Measurements from ENCODE around the gene HNRNPL.

DNA sequence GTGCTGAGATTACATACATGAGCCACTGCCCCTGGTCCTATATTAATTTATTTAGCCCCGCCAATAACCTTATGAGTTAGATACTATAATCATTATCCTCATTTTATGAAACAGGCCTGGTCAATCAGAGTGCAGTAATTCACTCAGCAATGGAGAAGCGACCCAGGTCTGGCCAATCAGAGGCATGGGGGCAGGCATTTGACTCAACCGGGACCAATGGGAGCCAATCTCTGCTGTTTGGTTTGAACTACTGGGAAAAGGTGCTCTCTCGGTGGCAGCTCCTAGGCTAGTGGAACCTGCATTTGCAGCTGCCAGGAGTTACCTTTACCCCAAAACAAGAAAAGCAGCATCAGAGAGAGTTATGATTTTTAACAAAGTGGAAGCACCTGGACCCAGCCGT lies 43.1 kb upstream of the HNRNPL start:
- TF ChIP-seq FOXP2 (optimal IDR thresholded peaks at IDR 0.05; ENCODE audit: borderline replicate concordance, extremely low read depth, extremely low read length, insufficient read depth) (no peak), POLR2AphosphoS5 (IDR thresholded peaks at IDR 0.05; ENCODE audit: low read depth, low read length) (no peak), SIN3A (IDR thresholded peaks at IDR 0.05; ENCODE audit: borderline replicate concordance, insufficient read depth, low read length) (no peak)
- TF ChIP-seq, protein P1, sequence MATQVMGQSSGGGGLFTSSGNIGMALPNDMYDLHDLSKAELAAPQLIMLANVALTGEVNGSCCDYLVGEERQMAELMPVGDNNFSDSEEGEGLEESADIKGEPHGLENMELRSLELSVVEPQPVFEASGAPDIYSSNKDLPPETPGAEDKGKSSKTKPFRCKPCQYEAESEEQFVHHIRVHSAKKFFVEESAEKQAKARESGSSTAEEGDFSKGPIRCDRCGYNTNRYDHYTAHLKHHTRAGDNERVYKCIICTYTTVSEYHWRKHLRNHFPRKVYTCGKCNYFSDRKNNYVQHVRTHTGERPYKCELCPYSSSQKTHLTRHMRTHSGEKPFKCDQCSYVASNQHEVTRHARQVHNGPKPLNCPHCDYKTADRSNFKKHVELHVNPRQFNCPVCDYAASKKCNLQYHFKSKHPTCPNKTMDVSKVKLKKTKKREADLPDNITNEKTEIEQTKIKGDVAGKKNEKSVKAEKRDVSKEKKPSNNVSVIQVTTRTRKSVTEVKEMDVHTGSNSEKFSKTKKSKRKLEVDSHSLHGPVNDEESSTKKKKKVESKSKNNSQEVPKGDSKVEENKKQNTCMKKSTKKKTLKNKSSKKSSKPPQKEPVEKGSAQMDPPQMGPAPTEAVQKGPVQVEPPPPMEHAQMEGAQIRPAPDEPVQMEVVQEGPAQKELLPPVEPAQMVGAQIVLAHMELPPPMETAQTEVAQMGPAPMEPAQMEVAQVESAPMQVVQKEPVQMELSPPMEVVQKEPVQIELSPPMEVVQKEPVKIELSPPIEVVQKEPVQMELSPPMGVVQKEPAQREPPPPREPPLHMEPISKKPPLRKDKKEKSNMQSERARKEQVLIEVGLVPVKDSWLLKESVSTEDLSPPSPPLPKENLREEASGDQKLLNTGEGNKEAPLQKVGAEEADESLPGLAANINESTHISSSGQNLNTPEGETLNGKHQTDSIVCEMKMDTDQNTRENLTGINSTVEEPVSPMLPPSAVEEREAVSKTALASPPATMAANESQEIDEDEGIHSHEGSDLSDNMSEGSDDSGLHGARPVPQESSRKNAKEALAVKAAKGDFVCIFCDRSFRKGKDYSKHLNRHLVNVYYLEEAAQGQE (IDR thresholded peaks at IDR 0.05; ENCODE audit: insufficient read depth in 1 of 2, low read depth in 2 of 2, low read length in 2 of 2) = no peak
